Hepatocyte (in vitro differentiated cells): ENCODE measurements around the gene ATXN7L1. TPM values are rescaled to one million over a fixed set of nuclear protein-coding genes. Genes with fewer than 3 reads are reported as not detected.

ENCODE experiments used
- DNase-seq: peaks from one replicate; pipeline ENCODE4 v3.0.0-alpha.2; 2016; ENCODE audit warnings: low spot score
- H2AFZ ChIP-seq: fragments of 200-600 bp; sonication (generic); 2 replicates; pipeline ENCODE4 v1.6.0; 2016; ENCODE audit warnings: antibody characterized with exemption, mild to moderate bottlenecking
- H3K27ac ChIP-seq: fragments of 200-600 bp; sonication (generic); 2 replicates; pipeline ENCODE4 v1.5.1; 2016; ENCODE audit warnings: mild to moderate bottlenecking
- H3K27me3 ChIP-seq: fragments of 200-600 bp; sonication (generic); 2 replicates; pipeline ENCODE4 v1.6.1; 2016
- H3K36me3 ChIP-seq: fragments of 200-600 bp; sonication (generic); replicated peaks from 2 replicates; pipeline ENCODE4 v1.5.1; 2016; ENCODE audit warnings: low read depth; ENCODE audit not compliant: insufficient read depth
- H3K4me1 ChIP-seq: fragments of 200-600 bp; sonication (generic); 2 replicates; pipeline ENCODE4 v1.5.1; 2016; ENCODE audit warnings: mild to moderate bottlenecking, moderate library complexity; ENCODE audit not compliant: insufficient read depth
- H3K4me2 ChIP-seq: fragments of 200-600 bp; sonication (generic); 2 replicates; pipeline ENCODE4 v1.6.0; 2016
- H3K4me3 ChIP-seq: fragments of 200-600 bp; sonication (generic); 2 replicates; pipeline ENCODE4 v1.5.1; 2016; ENCODE audit warnings: mild to moderate bottlenecking
- H3K79me2 ChIP-seq: fragments of 200-600 bp; sonication (generic); 2 replicates; pipeline ENCODE4 v1.6.0; 2017; ENCODE audit warnings: mild to moderate bottlenecking
- H3K9me2 ChIP-seq: fragments of 200-600 bp; sonication (generic); replicated peaks from 2 replicates; pipeline ENCODE4 v1.6.0; 2017; ENCODE audit warnings: mild to moderate bottlenecking; ENCODE audit not compliant: insufficient read depth
- H3K9me3 ChIP-seq: fragments of 200-600 bp; sonication (generic); 2 replicates; pipeline ENCODE4 v1.5.1; 2016; ENCODE audit warnings: low read depth, mild to moderate bottlenecking
- H4K20me1 ChIP-seq: fragments of 200-600 bp; sonication (generic); 2 replicates; pipeline ENCODE4 v1.6.0; 2016; ENCODE audit warnings: mild to moderate bottlenecking; ENCODE audit not compliant: insufficient read depth, poor library complexity, severe bottlenecking
- CTCF ChIP-seq: fragments of 200-600 bp; sonication (generic); IDR thresholded peaks from 2 replicates; pipeline ENCODE4 v1.5.1; 2016; ENCODE audit warnings: antibody characterized with exemption, mild to moderate bottlenecking; ENCODE audit not compliant: poor library complexity
- EZH2 ChIP-seq: fragments of 200-600 bp; sonication (generic); IDR thresholded peaks from 2 replicates; pipeline ENCODE4 v1.6.1; 2016; ENCODE audit warnings: antibody characterized with exemption, mild to moderate bottlenecking, borderline replicate concordance
- EZH2phosphoT487 ChIP-seq: fragments of 200-600 bp; sonication (generic); IDR thresholded peaks from one replicate; pipeline ENCODE4 v1.6.1; 2018; ENCODE audit warnings: antibody characterized with exemption, mild to moderate bottlenecking, low read depth, moderate library complexity; ENCODE audit not compliant: unreplicated experiment, severe bottlenecking
- WGBS: methylation state at CpG from one replicate; pipeline ENCODE4 v1.1.6; 2016; ENCODE audit warnings: low lambda C conversion rate; ENCODE audit errors: missing lambda C conversion rate; 5-methylcytosine and 5-hydroxymethylcytosine counted together
- polyA plus RNA-seq: library from polyadenylated mRNA; unstranded; fragments of >200 nt; fragmentation: Nextera tagmentation; extraction: Ambion mirVana; gene quantifications from 2 replicates; pipeline ENCODE4 v1.2.1, GENCODE V29; 2016
- total RNA-seq: library from RNA; depleted of rRNA; stranded (reverse); fragments of >200 nt; gene quantifications from 2 replicates; pipeline ENCODE4 v1.2.3, GENCODE V29; 2014

The ATXN7L1 gene
- total and polyA plus RNA-seq, 2 experiments from 2014 or later = 8.9 to 9.3 TPM

GRCh38 chr7:105788816-105789349 lies 87.5 kb downstream of the ATXN7L1 start:
- H4K20me1 ChIP-seq = no peaks in the 10 kb centered on the region
- no peak overlapping the region for H3K4me2 ChIP-seq
- no peaks in the 10 kb centered on the region for H3K9me3 ChIP-seq
- no peaks in the 10 kb centered on the region for H3K4me1 ChIP-seq
- H2AFZ ChIP-seq = no peak overlapping the region
- no peaks in the 10 kb centered on the region for H3K27me3 ChIP-seq
- TF ChIP-seq EZH2 = no peak
- no peak for TF ChIP-seq EZH2phosphoT487
- no peak for TF ChIP-seq CTCF
- H3K36me3 ChIP-seq = no peaks in the 10 kb centered on the region
- H3K27ac ChIP-seq = no peak overlapping the region
- 88% methylated on average over 8 of the region's 8 CpGs for WGBS
- DNase-seq = no peak
- no peak overlapping the region for H3K4me3 ChIP-seq
- H3K79me2 ChIP-seq = peaks cover under 1% of the 10 kb centered on the region
- H3K9me2 ChIP-seq = no peaks in the 10 kb centered on the region

GRCh38 chr7:105788356-105788755 lies 88.0 kb downstream of the ATXN7L1 start:
- H3K36me3 ChIP-seq = no peaks in the 10 kb centered on the region
- TF ChIP-seq EZH2 = no peak
- no peak for TF ChIP-seq EZH2phosphoT487
- no peak for TF ChIP-seq CTCF
- H3K4me2 ChIP-seq = no peak overlapping the region

GRCh38 chr7:105787793-105788192 lies 88.6 kb downstream of the ATXN7L1 start:
- H3K27ac ChIP-seq = no peak overlapping the region
- H3K27me3 ChIP-seq = no peaks in the 10 kb centered on the region
- H3K9me3 ChIP-seq = no peaks in the 10 kb centered on the region
- H3K4me1 ChIP-seq = no peaks in the 10 kb centered on the region
- H3K79me2 ChIP-seq = no peaks in the 10 kb centered on the region
- no peaks in the 10 kb centered on the region for H4K20me1 ChIP-seq
- TF ChIP-seq EZH2phosphoT487 (no peak), CTCF (no peak), EZH2 (no peak)
- H3K4me2 ChIP-seq = no peak overlapping the region
- H2AFZ ChIP-seq = no peak overlapping the region
- 55% methylated on average over 3 of the region's 3 CpGs for WGBS
- no peaks in the 10 kb centered on the region for H3K36me3 ChIP-seq
- H3K4me3 ChIP-seq = no peak overlapping the region
- no peaks in the 10 kb centered on the region for H3K9me2 ChIP-seq
- DNase-seq = no peak

More at GRCh38 chr7:105788356-105788755, 88.0 kb downstream of the ATXN7L1 start:
- no peaks in the 10 kb centered on the region for H3K79me2 ChIP-seq
- H3K4me1 ChIP-seq = no peaks in the 10 kb centered on the region
- DNase-seq = no peak
- no peak overlapping the region for H3K4me3 ChIP-seq
- H2AFZ ChIP-seq = no peak overlapping the region
- 87% methylated on average over 15 of the region's 15 CpGs for WGBS
- no peaks in the 10 kb centered on the region for H3K27me3 ChIP-seq
- no peaks in the 10 kb centered on the region for H3K9me3 ChIP-seq
- H3K27ac ChIP-seq = no peak overlapping the region
- H4K20me1 ChIP-seq = no peaks in the 10 kb centered on the region
- H3K9me2 ChIP-seq = no peaks in the 10 kb centered on the region
